CD14-positive monocyte (primary cell): ENCODE results near the gene FIGN. TPM values are rescaled to one million over a fixed set of nuclear protein-coding genes. Genes with fewer than 3 reads are reported as not detected.

Source experiments
- DNase-seq, 3 donors: peaks; one replicate each; pipeline ENCODE4 v3.0.0-alpha.2; 2011 to 2022
- H2AFZ ChIP-seq: 2 replicates; pipeline ENCODE4 v1.6.0; 2012; ENCODE audit warnings: mild to moderate bottlenecking, low read depth, low read length, inconsistent platforms; ENCODE audit not compliant: insufficient read depth, poor library complexity, severe bottlenecking
- H3K27ac ChIP-seq, 2 donors: 1 replicate in 1 of 2; 2 replicates in 1 of 2; pipeline ENCODE4 v1.5.1; 2012 to 2013; ENCODE audit warnings: low read length in 2 of 2, control low read depth in 1 of 2, inconsistent platforms in 1 of 2, low read depth in 1 of 2, mild to moderate bottlenecking in 1 of 2
- H3K27me3 ChIP-seq, 2 donors: one replicate each; pipeline versions ENCODE4 v1.6.0 to v1.6.1; 2011 to 2013; ENCODE audit warnings: low read length in 2 of 2; ENCODE audit not compliant: control insufficient read depth in 2 of 2, insufficient read depth in 2 of 2
- H3K36me3 ChIP-seq, 2 donors: replicated peaks in 1 of 2; 1 replicate in 1 of 2; 2 replicates in 1 of 2; pipeline versions ENCODE4 v1.5.1 to v1.6.1; 2012 to 2013; ENCODE audit warnings: low read length in 2 of 2, control low read depth in 1 of 2, inconsistent platforms in 1 of 2, mild to moderate bottlenecking in 1 of 2; ENCODE audit not compliant: insufficient read depth in 2 of 2, control insufficient read depth in 1 of 2
- H3K4me1 ChIP-seq, 2 donors: 1 replicate in 1 of 2; 2 replicates in 1 of 2; pipeline versions ENCODE4 v1.5.1 to v1.6.1; 2012 to 2013; ENCODE audit warnings: low read length in 2 of 2, control low read depth in 1 of 2, inconsistent platforms in 1 of 2, mild to moderate bottlenecking in 1 of 2, moderate library complexity in 1 of 2; ENCODE audit not compliant: insufficient read depth in 2 of 2, control insufficient read depth in 1 of 2
- H3K4me2 ChIP-seq: replicated peaks from 2 replicates; pipeline ENCODE3; 2012; ENCODE audit warnings: low read length, moderate library complexity, mild to moderate bottlenecking; ENCODE audit not compliant: poor library complexity, severe bottlenecking; ENCODE audit errors: extremely low read depth
- H3K4me3 ChIP-seq, 3 experiments: fragments of 200-600 bp in 1 of 3; sonication (generic) in 1 of 3; replicated peaks in 1 of 3; 1 replicate in 2 of 3; 2 replicates in 1 of 3; pipeline ENCODE4 v1.5.1; 2011 to 2013; ENCODE audit warnings: low read length in 3 of 3, mild to moderate bottlenecking in 3 of 3, control low read depth in 2 of 3, low read depth in 2 of 3, inconsistent platforms in 1 of 3, moderate library complexity in 1 of 3
- H3K79me2 ChIP-seq: 2 replicates; pipeline ENCODE4 v1.6.0; 2012; ENCODE audit warnings: mild to moderate bottlenecking, control low read depth, inconsistent platforms, low read length, moderate library complexity; ENCODE audit not compliant: insufficient read depth
- H3K9ac ChIP-seq: 2 replicates; pipeline ENCODE4 v1.6.0; 2017; ENCODE audit warnings: low read length, mild to moderate bottlenecking; ENCODE audit not compliant: insufficient read depth, poor library complexity, severe bottlenecking
- H3K9me3 ChIP-seq, 2 donors: replicated peaks in 1 of 2; 1 replicate in 1 of 2; 2 replicates in 1 of 2; pipeline versions ENCODE4 v1.5.1 to v1.6.1; 2012 to 2013; ENCODE audit warnings: low read length in 2 of 2, control low read depth in 1 of 2; ENCODE audit not compliant: control insufficient read depth in 1 of 2, insufficient read depth in 1 of 2
- H4K20me1 ChIP-seq: 2 replicates; pipeline ENCODE4 v1.6.0; 2012; ENCODE audit warnings: mild to moderate bottlenecking, low read length, control low read depth, moderate library complexity; ENCODE audit not compliant: insufficient read depth
- H3K27ac Mint-ChIP-seq, 7 donors: one replicate each; pipeline ENCODE4 v1.8.0; 2020; ENCODE audit warnings: mild to moderate bottlenecking in 7 of 7, mixed read lengths in 7 of 7, moderate library complexity in 6 of 7, inconsistent platforms in 2 of 7
- H3K27me3 Mint-ChIP-seq, 3 donors: one replicate each; pipeline ENCODE4 v1.8.0; 2021 to 2022; ENCODE audit warnings: low read depth in 3 of 3, mild to moderate bottlenecking in 3 of 3, mixed read lengths in 3 of 3, moderate library complexity in 3 of 3, inconsistent platforms in 1 of 3
- H3K36me3 Mint-ChIP-seq, 2 donors: one replicate each; pipeline ENCODE4 v1.8.0; 2020; ENCODE audit warnings: mixed read lengths in 2 of 2, inconsistent platforms in 1 of 2, mild to moderate bottlenecking in 1 of 2
- H3K4me1 Mint-ChIP-seq: one replicate; pipeline ENCODE4 v1.8.0; 2020; ENCODE audit warnings: mild to moderate bottlenecking, mixed read lengths
- H3K4me3 Mint-ChIP-seq, 2 donors: one replicate each; pipeline ENCODE4 v1.8.0; 2020; ENCODE audit warnings: mild to moderate bottlenecking in 2 of 2, mixed read lengths in 2 of 2, moderate library complexity in 1 of 2
- H3K9me3 Mint-ChIP-seq, 7 donors: one replicate each; pipeline ENCODE4 v1.8.0; 2020 to 2022; ENCODE audit warnings: mixed read lengths in 7 of 7, mild to moderate bottlenecking in 6 of 7, moderate library complexity in 6 of 7, inconsistent platforms in 2 of 7
- WGBS: methylation state at CpG from one replicate; pipeline ENCODE4 v1.1.5; 2013; ENCODE audit warnings: missing lambda C conversion rate; ENCODE audit not compliant: insufficient coverage; 5-methylcytosine and 5-hydroxymethylcytosine counted together
- intact Hi-C, 2 donors: fragments of 100-400 bp; cut with micrococcal nuclease; formaldehyde crosslinking; loops; one replicate each; pipeline versions ENCODE4 v1.15.0 to v1.15.1; 2023
- polyA plus RNA-seq, 3 donors: library from polyadenylated mRNA; depleted of rRNA in 1 of 3; unstranded in 2 of 3; stranded (reverse) in 1 of 3; fragments of 300-500 nt in 2 of 3; fragments of >200 nt in 1 of 3; fragmentation: Illumina TruSeq in 2 of 3; gene quantifications; 1 replicate in 2 of 3; 2 replicates in 1 of 3; pipeline ENCODE4 v1.2.3, GENCODE V29; 2012 to 2021
- TF ChIP-seq, protein P1 (sequence below): fragments of 200-600 bp; IDR thresholded peaks from one replicate; pipeline ENCODE4 v1.8.0; 2022; ENCODE audit warnings: antibody characterized with exemption, mild to moderate bottlenecking

FIGN gene
- polyA plus RNA-seq, 3 donors = not detected

DNA sequence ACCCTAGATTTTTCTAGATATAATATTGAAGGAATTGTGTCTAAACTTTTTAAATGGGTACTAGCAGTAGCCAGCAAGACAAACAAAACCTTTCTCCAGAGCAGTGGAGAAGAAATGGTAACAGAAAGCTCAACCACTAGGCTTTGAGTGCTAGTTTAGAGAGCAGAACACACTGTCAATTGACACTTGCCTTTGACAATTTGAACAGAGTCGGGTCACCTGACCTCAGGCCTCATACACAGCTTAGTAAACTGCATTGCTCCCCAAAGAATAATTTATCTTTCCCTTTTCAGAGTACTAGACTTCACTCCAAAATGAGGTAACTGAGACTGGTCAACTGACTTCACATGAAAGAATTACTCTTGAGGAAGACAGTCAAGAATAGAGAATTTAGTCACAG lies 48.6 kb downstream of the FIGN start:
- H3K27me3 ChIP-seq = no peaks in the 10 kb centered on the region
- peaks cover 0 to 2% (median 0%) of the 10 kb centered on the region in 7 donors for H3K9me3 Mint-ChIP-seq

DNA sequence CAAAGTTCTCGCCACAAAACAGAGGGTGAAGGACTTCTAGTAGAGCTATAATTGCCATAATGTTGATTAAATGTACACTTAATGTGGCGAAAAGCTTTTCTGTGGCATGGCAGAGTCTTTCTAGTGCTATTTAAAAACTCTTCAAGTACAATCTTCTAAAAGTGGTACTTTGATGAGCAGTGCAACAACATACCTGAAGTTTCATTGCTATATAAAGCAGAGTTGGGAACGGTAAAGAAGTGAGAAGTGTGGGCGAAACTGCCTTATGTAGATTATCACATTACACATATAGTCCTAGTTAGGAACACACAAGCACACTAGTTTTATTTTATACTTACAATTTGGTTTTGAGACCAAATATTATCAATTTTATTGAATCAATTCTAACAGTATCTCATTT lies 49.5 kb downstream of the FIGN start:
- H3K27ac ChIP-seq = no peak overlapping the region
- H3K4me3 Mint-ChIP-seq = no peak overlapping the region
- no peaks in the 10 kb centered on the region for H3K27me3 ChIP-seq
- TF ChIP-seq, protein P1, sequence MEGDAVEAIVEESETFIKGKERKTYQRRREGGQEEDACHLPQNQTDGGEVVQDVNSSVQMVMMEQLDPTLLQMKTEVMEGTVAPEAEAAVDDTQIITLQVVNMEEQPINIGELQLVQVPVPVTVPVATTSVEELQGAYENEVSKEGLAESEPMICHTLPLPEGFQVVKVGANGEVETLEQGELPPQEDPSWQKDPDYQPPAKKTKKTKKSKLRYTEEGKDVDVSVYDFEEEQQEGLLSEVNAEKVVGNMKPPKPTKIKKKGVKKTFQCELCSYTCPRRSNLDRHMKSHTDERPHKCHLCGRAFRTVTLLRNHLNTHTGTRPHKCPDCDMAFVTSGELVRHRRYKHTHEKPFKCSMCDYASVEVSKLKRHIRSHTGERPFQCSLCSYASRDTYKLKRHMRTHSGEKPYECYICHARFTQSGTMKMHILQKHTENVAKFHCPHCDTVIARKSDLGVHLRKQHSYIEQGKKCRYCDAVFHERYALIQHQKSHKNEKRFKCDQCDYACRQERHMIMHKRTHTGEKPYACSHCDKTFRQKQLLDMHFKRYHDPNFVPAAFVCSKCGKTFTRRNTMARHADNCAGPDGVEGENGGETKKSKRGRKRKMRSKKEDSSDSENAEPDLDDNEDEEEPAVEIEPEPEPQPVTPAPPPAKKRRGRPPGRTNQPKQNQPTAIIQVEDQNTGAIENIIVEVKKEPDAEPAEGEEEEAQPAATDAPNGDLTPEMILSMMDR = no peak
- no peak for DNase-seq
- H3K36me3 Mint-ChIP-seq = no peaks in the 10 kb centered on the region
- no peaks in the 10 kb centered on the region for H3K36me3 ChIP-seq
- intact Hi-C loops = no loop called here
- no peak overlapping the region for H3K27ac Mint-ChIP-seq
- WGBS = no CpG with 5 or more reads among the region's 4 CpGs
- H4K20me1 ChIP-seq = no peaks in the 10 kb centered on the region
- no peaks in the 10 kb centered on the region for H3K4me1 ChIP-seq
- H3K9me3 ChIP-seq = no peaks in the 10 kb centered on the region
- no peaks in the 10 kb centered on the region for H3K27me3 Mint-ChIP-seq
- peaks cover 0 to 2% (median 0%) of the 10 kb centered on the region in 7 donors for H3K9me3 Mint-ChIP-seq
- H3K4me1 Mint-ChIP-seq = no peaks in the 10 kb centered on the region
- no peak overlapping the region for H3K4me3 ChIP-seq
- H3K9ac ChIP-seq = no peak overlapping the region
- no peak overlapping the region for H3K4me2 ChIP-seq
- no peak overlapping the region for H2AFZ ChIP-seq
- no peaks in the 10 kb centered on the region for H3K79me2 ChIP-seq

More for the DNA sequence above, 48.6 kb downstream of the FIGN start:
- H3K9ac ChIP-seq = no peak overlapping the region
- TF ChIP-seq, protein P1 = no peak
- intact Hi-C loops = no loop called here
- no peak overlapping the region for H2AFZ ChIP-seq
- H4K20me1 ChIP-seq = no peaks in the 10 kb centered on the region
- H3K79me2 ChIP-seq = no peaks in the 10 kb centered on the region
- no peaks in the 10 kb centered on the region for H3K27me3 Mint-ChIP-seq
- 100% methylated on average over 1 of the region's 1 CpG for WGBS
- H3K4me1 ChIP-seq = no peaks in the 10 kb centered on the region
- H3K9me3 ChIP-seq = no peaks in the 10 kb centered on the region
- H3K27ac ChIP-seq = no peak overlapping the region
- DNase-seq = no peak
- no peaks in the 10 kb centered on the region for H3K4me1 Mint-ChIP-seq
- no peak overlapping the region for H3K27ac Mint-ChIP-seq
- no peaks in the 10 kb centered on the region for H3K36me3 ChIP-seq
- no peak overlapping the region for H3K4me2 ChIP-seq
- H3K36me3 Mint-ChIP-seq = no peaks in the 10 kb centered on the region
- H3K4me3 Mint-ChIP-seq = no peak overlapping the region
- no peak overlapping the region for H3K4me3 ChIP-seq
